Measurements from ENCODE around the gene TOMM40L. TPM values are rescaled to one million over a fixed set of nuclear protein-coding genes. Genes with fewer than 3 reads are reported as not detected.

TOMM40L gene
- total RNA-seq, 2 donors from 2014 or later, result 1.8 to 8.9 TPM

DNA sequence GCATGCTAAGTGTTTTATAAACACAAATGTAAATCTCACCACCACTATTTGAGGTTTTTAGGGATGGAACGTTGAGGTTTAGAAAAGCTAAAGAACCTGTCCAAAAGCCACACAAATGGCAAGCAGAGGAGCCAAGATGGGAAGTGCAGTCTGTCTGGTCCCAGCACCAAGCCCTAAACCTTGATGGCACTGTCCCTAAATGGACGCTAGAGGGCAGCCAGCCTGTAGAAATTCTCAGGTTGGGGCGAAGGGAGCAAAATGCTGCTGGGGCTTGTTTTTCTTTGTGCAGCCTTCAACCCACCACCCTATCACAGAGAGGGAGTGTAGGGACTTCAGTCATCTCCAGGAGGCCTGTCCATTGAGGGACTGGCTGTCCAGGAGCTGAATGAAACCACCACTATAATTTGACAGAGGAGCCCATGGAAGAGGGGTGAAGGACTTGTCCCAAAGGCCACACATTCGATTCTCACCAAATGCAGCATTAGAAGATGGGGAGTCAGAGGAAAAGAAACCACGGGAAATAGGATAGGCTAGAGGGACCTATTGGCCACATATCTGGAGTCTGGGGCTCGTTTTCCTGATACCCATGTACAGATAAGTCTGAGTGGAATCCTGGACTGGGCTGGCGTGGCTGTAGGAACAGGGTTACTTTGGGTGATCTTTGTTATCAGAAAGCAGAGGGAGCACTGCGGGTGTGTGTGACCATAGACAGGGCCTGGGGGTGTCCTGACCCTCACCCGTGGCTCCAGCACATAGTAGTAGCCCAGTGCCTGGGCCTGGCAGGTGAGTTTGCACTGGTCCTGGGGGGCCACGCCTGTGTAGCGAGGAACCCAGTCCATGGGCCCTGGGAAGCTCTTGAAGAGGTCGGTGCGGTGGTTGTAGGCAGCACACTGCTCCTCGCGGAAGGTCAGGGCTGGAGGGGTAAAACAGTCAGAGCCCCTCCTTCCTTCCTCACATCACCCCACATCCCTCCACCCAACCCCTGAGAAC, 33.1 kb upstream of the TOMM40L start:
- H3K27me3 ChIP-seq, result no peaks in the 10 kb centered on the region
- DNase-seq (peak; percentile 63 to 76 (median 70)), ATAC-seq (peak; percentile 77)
- 41 to 45% methylated on average over 15 of the region's 15 CpGs for WGBS, 2 donors
- no peak overlapping the region for H3K27ac ChIP-seq
- H3K4me1 ChIP-seq, result no peaks in the 10 kb centered on the region
- no peaks in the 10 kb centered on the region for H3K9me3 ChIP-seq
- H3K4me3 ChIP-seq, result no peak overlapping the region
- no peaks in the 10 kb centered on the region for H3K36me3 ChIP-seq (replicated peaks in 1 of 2; ENCODE audit: insufficient read depth in 1 of 2, low read depth in 2 of 2)
- TF ChIP-seq POLR2A (IDR thresholded peaks at IDR 0.05) (no peak), CTCF (IDR thresholded peaks at IDR 0.05) (peak; percentile 71 to 90 (median 79))
- intact Hi-C loops (cut with DNase I), result no loop called here

DNA sequence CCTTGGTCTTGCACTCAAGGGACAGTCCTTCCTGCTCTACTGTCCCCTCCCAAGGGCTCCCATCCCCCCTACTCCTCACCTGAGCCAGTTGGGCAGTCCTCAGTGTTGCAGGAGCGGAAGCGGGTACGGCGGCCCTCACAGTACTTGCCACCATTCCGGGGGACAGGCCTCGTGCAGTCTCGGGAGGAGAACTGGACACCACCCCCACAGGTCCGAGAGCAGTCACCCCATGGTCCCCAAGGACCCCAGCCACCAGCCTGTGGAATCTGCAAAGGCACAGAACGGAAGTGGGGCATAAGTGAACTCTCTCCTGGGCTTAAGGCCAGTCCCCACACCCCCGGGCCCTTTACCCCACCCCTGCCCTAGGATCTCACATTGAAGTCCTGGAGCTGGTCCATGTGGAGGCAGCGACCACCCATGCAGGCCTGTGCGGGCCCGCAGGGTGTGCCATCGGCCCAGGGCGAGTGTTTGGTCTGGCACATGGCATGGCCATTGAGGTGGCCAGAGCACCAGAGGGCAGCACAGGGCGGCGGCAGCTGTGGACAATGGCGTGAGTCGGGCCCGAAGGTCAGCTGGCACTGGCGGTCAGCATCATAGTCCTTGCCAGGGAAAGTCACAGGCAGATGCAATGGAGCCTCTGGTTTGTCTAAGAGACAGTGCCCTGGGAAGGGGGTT, 32.2 kb upstream of the TOMM40L start:
- Histone ChIP-seq H3K9me3 (no peaks in the 10 kb centered on the region), H3K4me1 (no peaks in the 10 kb centered on the region), H3K27ac (no peak overlapping the region), H3K4me3 (no peak overlapping the region), H3K27me3 (no peaks in the 10 kb centered on the region), H3K36me3 (replicated peaks in 1 of 2; ENCODE audit: insufficient read depth in 1 of 2, low read depth in 2 of 2) (no peaks in the 10 kb centered on the region)
- ATAC-seq (no peak), DNase-seq (no peak)
- intact Hi-C loops (cut with DNase I), result no loop called here
- WGBS, 2 donors, result 57 to 60% methylated on average over 1 to 21 of the region's 21 CpGs
- TF ChIP-seq POLR2A (IDR thresholded peaks at IDR 0.05) (peak in 1 of 3 donors; percentile 2), CTCF (IDR thresholded peaks at IDR 0.05) (no peak)

GRCh38 chr1:161195171-161195570, 30.7 kb upstream of the TOMM40L start:
- H3K27ac ChIP-seq, result no peak overlapping the region
- ATAC-seq (no peak), DNase-seq (no peak)
- H3K36me3 ChIP-seq (replicated peaks in 1 of 2; ENCODE audit: insufficient read depth in 1 of 2, low read depth in 2 of 2), result no peaks in the 10 kb centered on the region
- no peaks in the 10 kb centered on the region for H3K4me1 ChIP-seq
- WGBS, 2 donors, result 61 to 74% methylated on average over 2 to 4 of the region's 4 CpGs
- TF ChIP-seq CTCF (IDR thresholded peaks at IDR 0.05), result no peak
- no peak for TF ChIP-seq POLR2A (IDR thresholded peaks at IDR 0.05)
- intact Hi-C loops (cut with DNase I), result no loop called here
- H3K27me3 ChIP-seq, result no peaks in the 10 kb centered on the region
- H3K4me3 ChIP-seq, result no peak overlapping the region
- H3K9me3 ChIP-seq, result no peaks in the 10 kb centered on the region

DNA sequence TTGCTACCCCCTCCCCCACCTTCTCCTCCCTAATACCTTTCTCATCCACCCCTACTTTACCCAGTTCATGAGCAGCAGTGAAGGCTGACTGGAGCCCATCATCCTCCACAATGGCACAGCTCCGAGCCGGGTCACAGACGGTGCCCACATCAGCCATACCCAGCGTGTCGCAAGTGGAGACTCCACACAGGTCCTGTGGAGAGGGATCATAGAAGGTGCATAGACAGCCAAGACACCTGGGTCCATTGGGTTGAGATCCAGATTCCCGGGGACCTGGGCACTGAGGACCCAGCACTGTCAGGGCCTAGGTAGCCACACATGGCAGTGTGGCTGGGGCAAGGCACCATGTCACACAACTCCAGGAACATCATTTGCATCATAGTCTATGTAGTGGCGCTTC, 29.7 kb upstream of the TOMM40L start:
- H3K9me3 ChIP-seq, result no peaks in the 10 kb centered on the region
- TF ChIP-seq CTCF (IDR thresholded peaks at IDR 0.05) (no peak), POLR2A (IDR thresholded peaks at IDR 0.05) (no peak)
- intact Hi-C loops (cut with DNase I), result no loop called here
- 66 to 86% methylated on average over 4 to 7 of the region's 7 CpGs for WGBS, 2 donors
- H3K27ac ChIP-seq, result no peak overlapping the region
- no peak for ATAC-seq
- no peak for DNase-seq
- H3K4me3 ChIP-seq, result no peak overlapping the region
- H3K4me1 ChIP-seq, result peaks cover 4% of the 10 kb centered on the region
- no peaks in the 10 kb centered on the region for H3K36me3 ChIP-seq (replicated peaks in 1 of 2; ENCODE audit: insufficient read depth in 1 of 2, low read depth in 2 of 2)
- H3K27me3 ChIP-seq, result no peaks in the 10 kb centered on the region
